HAP-1 (cell line): ENCODE measurements around the gene ITCH.
"Not testable (repeated sequence)": the region's sequence is repeated elsewhere in the genome, so short reads cannot be mapped to it uniquely, and the experiment has no call there.

ENCODE experiments used
- DNase-seq, 2 experiments: peaks; one replicate each; pipeline ENCODE4 v3.0.0-alpha.2; 2016 to 2020; ENCODE audit warnings: low spot score in 2 of 2
- H3K27me3 ChIP-seq: fragments of 250-450 bp; sonication (Bioruptor Pico); 2 replicates; pipeline ENCODE4 v1.5.1; 2020; ENCODE audit warnings: low read depth, mild to moderate bottlenecking, moderate library complexity
- H3K36me3 ChIP-seq: fragments of 250-450 bp; sonication (Bioruptor Pico); replicated peaks from 2 replicates; pipeline ENCODE4 v1.5.1; 2020; ENCODE audit warnings: mild to moderate bottlenecking
- H3K4me1 ChIP-seq: fragments of 250-450 bp; sonication (Bioruptor Pico); 2 replicates; pipeline ENCODE4 v1.5.1; 2020; ENCODE audit warnings: mild to moderate bottlenecking
- H3K4me3 ChIP-seq: fragments of 250-450 bp; sonication (Bioruptor Pico); 2 replicates; pipeline ENCODE4 v1.5.1; 2020; ENCODE audit warnings: mild to moderate bottlenecking, moderate library complexity
- H3K9me3 ChIP-seq: fragments of 250-450 bp; sonication (Bioruptor Pico); 2 replicates; pipeline ENCODE4 v1.5.1; 2020; ENCODE audit warnings: mild to moderate bottlenecking, moderate library complexity
- in situ Hi-C: fragments of 300-500 bp; cut with MboI; formaldehyde crosslinking; loops from 3 replicates; pipeline ENCODE4 v1.14.3; 2020; ENCODE audit warnings: low sequenced_read_pairs, inconsistent platforms, mixed read lengths

ITCH gene

GRCh38 chr20:34333786-34334185 is 29.3 kb upstream of the ITCH start:
- in situ Hi-C loops: no loop called here
- H3K36me3 ChIP-seq: no peaks in the 10 kb centered on the region
- no peaks in the 10 kb centered on the region for H3K9me3 ChIP-seq
- H3K27me3 ChIP-seq: no peaks in the 10 kb centered on the region
- no peak overlapping the region for H3K4me3 ChIP-seq
- no peaks in the 10 kb centered on the region; the same call in 1 of the 2 replicates for H3K4me1 ChIP-seq
- no peak for DNase-seq

- Histone ChIP-seq H3K4me3 (no peak overlapping the region), H3K4me1 (no peaks in the 10 kb centered on the region; the same call in 1 of the 2 replicates), H3K9me3 (no peaks in the 10 kb centered on the region), H3K36me3 (no peaks in the 10 kb centered on the region), H3K27me3 (no peaks in the 10 kb centered on the region)
- DNase-seq: no peak
- in situ Hi-C loops: no loop called here
These were observed 28.2 kb upstream of the ITCH start for GRCh38 chr20:34334654-34335407.

GRCh38 chr20:34337544-34337943 is 25.5 kb upstream of the ITCH start:
- no peaks in the 10 kb centered on the region for H3K27me3 ChIP-seq
- H3K9me3 ChIP-seq: no peaks in the 10 kb centered on the region
- no peak overlapping the region for H3K4me3 ChIP-seq
- DNase-seq: no peak
- no peaks in the 10 kb centered on the region; the same call in 1 of the 2 replicates for H3K4me1 ChIP-seq
- in situ Hi-C loops: no loop called here
- no peaks in the 10 kb centered on the region for H3K36me3 ChIP-seq

- H3K4me3 ChIP-seq: no peak overlapping the region
- in situ Hi-C loops: no loop called here
- H3K9me3 ChIP-seq: no peaks in the 10 kb centered on the region
- H3K27me3 ChIP-seq: no peaks in the 10 kb centered on the region
- H3K36me3 ChIP-seq: no peaks in the 10 kb centered on the region
- no peak for DNase-seq
- no peaks in the 10 kb centered on the region; the same call in 1 of the 2 replicates for H3K4me1 ChIP-seq
These were observed 24.9 kb upstream of the ITCH start for GRCh38 chr20:34337982-34338726.

GRCh38 chr20:34340726-34341125 is 22.3 kb upstream of the ITCH start:
- H3K27me3 ChIP-seq, H3K4me1 ChIP-seq, in situ Hi-C loops, H3K9me3 ChIP-seq, DNase-seq, H3K4me3 ChIP-seq, H3K36me3 ChIP-seq: not testable (repeated sequence)

GRCh38 chr20:34341199-34341598 is 21.9 kb upstream of the ITCH start:
- DNase-seq, H3K36me3 ChIP-seq, H3K27me3 ChIP-seq, in situ Hi-C loops, H3K9me3 ChIP-seq, H3K4me1 ChIP-seq, H3K4me3 ChIP-seq: not testable (repeated sequence)

GRCh38 chr20:34343458-34344211 is 19.4 kb upstream of the ITCH start:
- no peak for DNase-seq
- no peak overlapping the region for H3K4me3 ChIP-seq
- H3K4me1 ChIP-seq: no peaks in the 10 kb centered on the region
- no peaks in the 10 kb centered on the region for H3K27me3 ChIP-seq
- H3K36me3 ChIP-seq: no peaks in the 10 kb centered on the region
- in situ Hi-C loops: no loop called here
- no peaks in the 10 kb centered on the region for H3K9me3 ChIP-seq

GRCh38 chr20:34344238-34344637 is 18.8 kb upstream of the ITCH start:
- no peak for DNase-seq
- H3K4me3 ChIP-seq: no peak overlapping the region
- no peaks in the 10 kb centered on the region for H3K27me3 ChIP-seq
- H3K36me3 ChIP-seq: no peaks in the 10 kb centered on the region
- in situ Hi-C loops: no loop called here
- H3K9me3 ChIP-seq: no peaks in the 10 kb centered on the region
- H3K4me1 ChIP-seq: no peaks in the 10 kb centered on the region

GRCh38 chr20:34345402-34345736 is 17.7 kb upstream of the ITCH start:
- Histone ChIP-seq H3K9me3 (no peaks in the 10 kb centered on the region), H3K36me3 (no peaks in the 10 kb centered on the region), H3K27me3 (no peaks in the 10 kb centered on the region), H3K4me3 (no peak overlapping the region), H3K4me1 (no peaks in the 10 kb centered on the region)
- in situ Hi-C loops: no loop called here
- DNase-seq: no peak

- H3K27me3 ChIP-seq, in situ Hi-C loops, H3K36me3 ChIP-seq, DNase-seq, H3K4me1 ChIP-seq, H3K9me3 ChIP-seq, H3K4me3 ChIP-seq: not testable (repeated sequence)
These were observed 17.1 kb upstream of the ITCH start for GRCh38 chr20:34345839-34346532.

GRCh38 chr20:34346533-34346865 is 16.6 kb upstream of the ITCH start:
- H3K4me3 ChIP-seq, in situ Hi-C loops, H3K9me3 ChIP-seq, H3K4me1 ChIP-seq, H3K27me3 ChIP-seq, DNase-seq, H3K36me3 ChIP-seq: not testable (repeated sequence)

- no peaks in the 10 kb centered on the region for H3K36me3 ChIP-seq
- in situ Hi-C loops: no loop called here
- no peaks in the 10 kb centered on the region for H3K9me3 ChIP-seq
- no peaks in the 10 kb centered on the region for H3K4me1 ChIP-seq
- no peak for DNase-seq
- H3K4me3 ChIP-seq: no peak overlapping the region
- no peaks in the 10 kb centered on the region for H3K27me3 ChIP-seq
These were observed 15.5 kb upstream of the ITCH start for GRCh38 chr20:34347571-34347970.

- H3K4me3 ChIP-seq: no peak overlapping the region
- no peaks in the 10 kb centered on the region for H3K4me1 ChIP-seq
- H3K27me3 ChIP-seq: no peaks in the 10 kb centered on the region
- H3K36me3 ChIP-seq: no peaks in the 10 kb centered on the region
- no peaks in the 10 kb centered on the region for H3K9me3 ChIP-seq
- DNase-seq: no peak
- in situ Hi-C loops: no loop called here
These were observed 13.0 kb upstream of the ITCH start for GRCh38 chr20:34350095-34350494.

- DNase-seq, H3K27me3 ChIP-seq, H3K36me3 ChIP-seq, H3K4me3 ChIP-seq, H3K9me3 ChIP-seq, H3K4me1 ChIP-seq, in situ Hi-C loops: not testable (repeated sequence)
These were observed 9.6 kb upstream of the ITCH start for GRCh38 chr20:34353467-34353866.
